ENCODE data around the gene LINGO1. TPM values are rescaled to one million over a fixed set of nuclear protein-coding genes. Genes with fewer than 3 reads are reported as not detected.

The LINGO1 gene
- total and polyA plus RNA-seq, 2 of the 8 experiments (the other 6 are each of a cell fraction or from before 2014, with no cell fraction given), result 57.1 to 114 TPM

DNA sequence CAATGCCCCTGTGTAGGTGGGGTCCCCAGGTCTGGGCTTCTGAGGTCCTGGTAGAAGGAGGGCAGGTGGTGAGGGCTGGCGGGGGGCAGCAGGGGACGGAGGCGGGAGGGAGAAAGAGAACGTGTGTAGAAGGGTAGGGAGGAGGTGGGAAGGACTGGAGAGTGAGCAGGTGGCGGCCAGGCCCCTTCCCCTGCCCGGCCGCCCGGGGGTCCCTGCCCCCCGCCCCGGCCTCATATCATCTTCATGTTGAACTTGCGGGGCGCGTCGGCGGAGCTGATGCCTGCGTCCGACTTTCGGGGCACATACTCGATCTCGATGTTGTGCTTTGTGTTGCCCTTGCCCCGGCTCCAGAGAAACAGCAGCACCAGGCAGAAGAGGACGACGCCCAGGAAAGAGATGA lies 18.9 kb downstream of the LINGO1 start (continued):
- TF ChIP-seq FOSL1 (IDR thresholded peaks at IDR 0.05; ENCODE audit: insufficient read depth, low read depth, low read length) (no peak), BRCA1 (IDR thresholded peaks at IDR 0.05; ENCODE audit: low read depth, low read length) (no peak), HDAC6 (IDR thresholded peaks at IDR 0.05; ENCODE audit: low read depth, low read length) (no peak)

All from H1 (cell line).